Hematopoietic multipotent progenitor cell treated with erythropoietin and hydrocortisone succinate and interleukin-3 and kit ligand, for 15 days (in vitro differentiated cells): Measurements from ENCODE around the gene PRRG2.

Experiments used
- DNase-seq: peaks from one replicate; pipeline ENCODE4 v3.0.0-alpha.2; 2015; ENCODE audit warnings: low spot score

PRRG2 gene

GRCh38 chr19:49581007-49581508 is at the start of gene PRRG2:
PRRG2 (plus strand) TSS chr19:49581316; CDS start chr19:49583220, 1,904 bp downstream.
- no peak for DNase-seq

- peak; percentile 87 for DNase-seq
Observed at GRCh38 chr19:49533551-49534488, 47.3 kb upstream of the PRRG2 start.

- DNase-seq, result no peak
Observed at GRCh38 chr19:49534632-49535385, 46.3 kb upstream of the PRRG2 start.

GRCh38 chr19:49536921-49537462 is 44.1 kb upstream of the PRRG2 start:
- no peak for DNase-seq

GRCh38 chr19:49538643-49539042 is 42.5 kb upstream of the PRRG2 start:
- DNase-seq, result no peak

GRCh38 chr19:49539192-49539952 is 41.7 kb upstream of the PRRG2 start:
- DNase-seq, result no peak

GRCh38 chr19:49541914-49542313 is 39.2 kb upstream of the PRRG2 start:
- DNase-seq, result no peak

- no peak for DNase-seq
Observed at GRCh38 chr19:49542446-49542845, 38.7 kb upstream of the PRRG2 start.

GRCh38 chr19:49543032-49543431 is 38.1 kb upstream of the PRRG2 start:
- DNase-seq, result no peak

GRCh38 chr19:49544154-49544553 is 37.0 kb upstream of the PRRG2 start:
- DNase-seq, result no peak

GRCh38 chr19:49546825-49547565 is 34.1 kb upstream of the PRRG2 start:
- DNase-seq, result peak; percentile 89

GRCh38 chr19:49549045-49549444 is 32.1 kb upstream of the PRRG2 start:
- no peak for DNase-seq

- no peak for DNase-seq
Observed at GRCh38 chr19:49551531-49551930, 29.6 kb upstream of the PRRG2 start.

GRCh38 chr19:49552749-49553148 is 28.4 kb upstream of the PRRG2 start:
- no peak for DNase-seq

GRCh38 chr19:49553451-49554271 is 27.5 kb upstream of the PRRG2 start:
- DNase-seq, result no peak

- no peak for DNase-seq
Observed at GRCh38 chr19:49554701-49555181, 26.4 kb upstream of the PRRG2 start.

- DNase-seq, result peak; percentile 66
Observed at GRCh38 chr19:49555600-49556411, 25.3 kb upstream of the PRRG2 start.

GRCh38 chr19:49556412-49557398 is 24.4 kb upstream of the PRRG2 start:
- no peak for DNase-seq
